ENCODE measurements around the gene TTLL4. TPM values are rescaled to one million over a fixed set of nuclear protein-coding genes. Genes with fewer than 3 reads are reported as not detected.

Gene TTLL4
- total and polyA plus RNA-seq, 2 of the 8 experiments (the other 6 are each of a cell fraction or from before 2014, with no cell fraction given) = 71.1 to 105 TPM

GRCh38 chr2:218722876-218723785, 12.5 kb downstream of the TTLL4 start:
- no peak overlapping the region for H4K91ac ChIP-seq (replicated peaks; ENCODE audit: insufficient read length, low read length)
- H3K27me3 ChIP-seq (replicated peaks in 1 of 4; ENCODE audit: control insufficient read depth in 3 of 4, extremely low read depth in 1 of 4, insufficient read depth in 3 of 4, low read length in 3 of 4) = no peaks in the 10 kb centered on the region
- H4K20me1 ChIP-seq (replicated peaks in 1 of 2; ENCODE audit: control insufficient read depth in 1 of 2, insufficient read depth in 2 of 2, low read length in 2 of 2) = peaks cover 0 to 6% of the 10 kb centered on the region in 2 experiments
- FAIRE-seq (no peak), DNase-seq (ENCODE audit: low read depth in 1 of 2, low spot score in 2 of 2) (no peak)
- no peak for TF ChIP-seq CEBPB (IDR thresholded peaks at IDR 0.05; ENCODE audit: low read depth, low read length)
- no peak for TF ChIP-seq CTBP2 (IDR thresholded peaks at IDR 0.05; ENCODE audit: borderline replicate concordance, insufficient read depth, insufficient read length, low read length)
- TF ChIP-seq NRF1 (IDR thresholded peaks at IDR 0.05; ENCODE audit: low read depth, low read length) = no peak
- no peak for TF ChIP-seq TBP (IDR thresholded peaks at IDR 0.05; ENCODE audit: low read depth, low read length)
- TF ChIP-seq SAP30 (IDR thresholded peaks at IDR 0.05; ENCODE audit: insufficient read depth, insufficient replicate concordance, low read length) = no peak
- no peak for TF ChIP-seq TEAD4 (IDR thresholded peaks at IDR 0.05; ENCODE audit: low read depth, low read length)
- no peak for TF ChIP-seq HDAC6 (IDR thresholded peaks at IDR 0.05; ENCODE audit: low read depth, low read length)
- TF ChIP-seq USF2 (IDR thresholded peaks at IDR 0.05; ENCODE audit: low read length) = no peak
- TF ChIP-seq MAX (IDR thresholded peaks at IDR 0.05) = no peak
- no peak overlapping the region for H3K56ac ChIP-seq (replicated peaks; ENCODE audit: insufficient read length, low read depth, low read length)
- no peak overlapping the region for H3K27ac ChIP-seq (ENCODE audit: low read depth, low read length)
- no peaks in the 10 kb centered on the region for H3K23me2 ChIP-seq (ENCODE audit: low read depth, low read length)
- CTCF ChIA-PET (ENCODE audit: partially characterized antibody) = interaction anchor here (1.1 to 3.4 kb wide), 11 partner anchors 8 to 307 kb away, joined by 3 to 25 read pairs (median 7); partner anchors contain the start of gene TTLL4
- peaks cover 0 to 15% (median 3%) of the 10 kb centered on the region in 4 experiments; a peak in 3 of 7 replicates for H3K4me1 ChIP-seq (replicated peaks in 1 of 4; ENCODE audit: control insufficient read depth in 3 of 4, insufficient read depth in 4 of 4, low read length in 3 of 4)
- H2AK5ac ChIP-seq (ENCODE audit: low read depth, low read length) = no peak overlapping the region
- no peak overlapping the region for H3K23ac ChIP-seq (ENCODE audit: insufficient read length)
- no peak overlapping the region for H3K18ac ChIP-seq (ENCODE audit: extremely low read depth, low read length)
- no peak overlapping the region for H4K8ac ChIP-seq (ENCODE audit: extremely low read depth, insufficient read depth, low read length)
- no peak overlapping the region for H2AFZ ChIP-seq (ENCODE audit: low read length)
- no peak overlapping the region for H2BK20ac ChIP-seq (ENCODE audit: low read length)
- no peak overlapping the region for H2BK5ac ChIP-seq (ENCODE audit: low read depth, low read length)
- peaks cover 2% of the 10 kb centered on the region; the same call in 1 of the 2 replicates for H3K79me1 ChIP-seq (ENCODE audit: low read depth, low read length)
- no peak overlapping the region for H2BK15ac ChIP-seq (ENCODE audit: low read length)
- no peak overlapping the region for H2BK12ac ChIP-seq (ENCODE audit: low read depth, low read length)
- no peak overlapping the region for H3K4me2 ChIP-seq (ENCODE audit: insufficient read depth in 1 of 2, low read depth in 2 of 2, low read length in 2 of 2)
- no peak overlapping the region for H3K4ac ChIP-seq (replicated peaks; ENCODE audit: insufficient read length, low read depth, low read length)
- H3K9me3 ChIP-seq (ENCODE audit: insufficient read depth in 2 of 2, low read depth in 1 of 2, low read length in 1 of 2) = peaks cover 0 to 3% of the 10 kb centered on the region in 2 experiments; a peak in 1 of 4 replicates
- no peak overlapping the region for H4K5ac ChIP-seq (ENCODE audit: insufficient read length, low read depth, low read length)
- no peak overlapping the region for H3K14ac ChIP-seq (ENCODE audit: insufficient read length)
- H3K79me2 ChIP-seq (ENCODE audit: control insufficient read depth in 1 of 2, insufficient read depth in 2 of 2, low read length in 2 of 2) = peaks cover 11 to 86% of the 10 kb centered on the region in 2 experiments
- peaks cover 0 to 5% (median 1%) of the 10 kb centered on the region in 4 experiments; a peak in 2 of 8 replicates for H3K36me3 ChIP-seq (ENCODE audit: control insufficient read depth in 2 of 4, insufficient read depth in 4 of 4, low read length in 3 of 4)
- no peak overlapping the region for H3K9ac ChIP-seq (replicated peaks in 1 of 4; ENCODE audit: extremely low read depth in 1 of 4, low read depth in 3 of 4, low read length in 3 of 4)
- H3K4me3 ChIP-seq (ENCODE audit: extremely low read depth in 1 of 4, insufficient read depth in 2 of 4, low read depth in 3 of 4, low read length in 4 of 4) = no peak overlapping the region
- H2BK120ac ChIP-seq (replicated peaks; ENCODE audit: low read depth, low read length) = no peak overlapping the region
- 86% methylated on average over 1 of the region's 1 CpG; no CpG with 5 or more reads in 1 of the 2 experiments for WGBS, 2 experiments (ENCODE audit: extremely low coverage in 1 of 2, insufficient coverage in 1 of 2, insufficient read length in 1 of 2, insufficient replicate concordance in 2 of 2, low coverage in 1 of 2, low lambda C conversion rate in 2 of 2, missing lambda C conversion rate in 1 of 2)
- POLR2A ChIA-PET (ENCODE audit: partially characterized antibody) = interaction anchor here (0.8 to 1.8 kb wide), 5 partner anchors 9 to 124 kb away, joined by 3 to 10 read pairs (median 4); partner anchors contain the start of gene TTLL4

Data from H1 (cell line).